Stomach (tissue), 9 donors: ENCODE results near the gene BABAM1. TPM values are rescaled to one million over a fixed set of nuclear protein-coding genes. Genes with fewer than 3 reads are reported as not detected.

ENCODE experiments used
- DNase-seq, 2 donors: peaks; one replicate each; pipeline versions ENCODE4 v3.0.0 to v3.0.0-alpha.2; 2013 to 2019
- H3K27ac ChIP-seq, 5 donors: fragments of 200-600 bp in 4 of 5; sonication (generic) in 4 of 5; one replicate each; pipeline ENCODE4 v1.5.1; 2013 to 2019; ENCODE audit warnings: mild to moderate bottlenecking in 1 of 5, moderate library complexity in 1 of 5
- H3K27me3 ChIP-seq, 3 donors: fragments of 200-600 bp; sonication (generic); one replicate each; pipeline ENCODE4 v1.5.1; 2017 to 2019; ENCODE audit warnings: mixed run types in 1 of 3
- H3K36me3 ChIP-seq, 4 donors: fragments of 200-600 bp; sonication (generic); 1 replicate in 3 of 4; 2 replicates in 1 of 4; pipeline ENCODE4 v1.5.1; 2016 to 2019
- H3K4me1 ChIP-seq, 4 donors: fragments of 200-600 bp; sonication (generic); one replicate each; pipeline ENCODE4 v1.5.1; 2016 to 2019
- H3K4me3 ChIP-seq, 4 donors: fragments of 200-600 bp; sonication (generic) in 3 of 4; one replicate each; pipeline ENCODE4 v1.5.1; 2016 to 2019; ENCODE audit warnings: mild to moderate bottlenecking in 1 of 4
- H3K9me3 ChIP-seq, 4 donors: fragments of 200-600 bp; sonication (generic); one replicate each; pipeline ENCODE4 v1.5.1; 2016 to 2019
- EP300 ChIP-seq: sonication (generic); formaldehyde crosslinking; IDR thresholded peaks from one replicate; pipeline ENCODE4 v1.6.1; 2017; ENCODE audit warnings: antibody characterized with exemption
- POLR2A ChIP-seq, 4 donors: fragments of 450-650 bp; IDR thresholded peaks; one replicate each; pipeline ENCODE4 v1.6.1; 2016; ENCODE audit warnings: antibody characterized with exemption in 4 of 4, control low read depth in 2 of 4, mild to moderate bottlenecking in 1 of 4, moderate library complexity in 1 of 4
- POLR2AphosphoS5 ChIP-seq, 3 donors: sonication (generic); formaldehyde crosslinking; IDR thresholded peaks; one replicate each; pipeline ENCODE4 v1.6.1; 2016; ENCODE audit warnings: antibody characterized with exemption in 3 of 3
- WGBS, 5 donors: extraction: QIAGEN DNeasy Blood & Tissue Kit in 3 of 5; methylation state at CpG; one replicate each; pipeline versions ENCODE4 v1.1.5 to v1.1.7; 2013 to 2018; 5-methylcytosine and 5-hydroxymethylcytosine counted together
- intact Hi-C: fragments of 100-400 bp; cut with DNase I; formaldehyde crosslinking; loops from one replicate; pipeline ENCODE4 v1.15.1; 2023; ENCODE audit warnings: low total_unique reads
- polyA plus RNA-seq, 3 donors: library from polyadenylated mRNA; stranded (reverse); fragments of 200-250 nt; gene quantifications; one replicate each; pipeline ENCODE4 v1.2.3, GENCODE V29; 2013
- total RNA-seq, 5 donors: library from RNA; depleted of rRNA; stranded (reverse); fragments of >200 nt; gene quantifications; one replicate each; pipeline versions ENCODE4 v1.1.0 to v1.2.3, GENCODE V29; 2014 to 2016
- TF ChIP-seq, protein P1 (sequence below), 7 experiments: fragments of 450-650 bp in 4 of 7; fragments of 200-600 bp in 3 of 7; sonication (generic) in 3 of 7; IDR thresholded peaks; one replicate each; pipeline ENCODE4 v1.5.1; 2016 to 2019; ENCODE audit warnings: antibody characterized with exemption in 7 of 7, control low read depth in 2 of 7, mild to moderate bottlenecking in 1 of 7
- donor health status: healthy with polysubstance abuse.
- donor health status: Bipolar disorder and iron deficiency.
- donor health status: healthy.

BABAM1 gene
- total and polyA plus RNA-seq, 8 donors, result 26.2 to 146 (median 73.1) TPM

DNA sequence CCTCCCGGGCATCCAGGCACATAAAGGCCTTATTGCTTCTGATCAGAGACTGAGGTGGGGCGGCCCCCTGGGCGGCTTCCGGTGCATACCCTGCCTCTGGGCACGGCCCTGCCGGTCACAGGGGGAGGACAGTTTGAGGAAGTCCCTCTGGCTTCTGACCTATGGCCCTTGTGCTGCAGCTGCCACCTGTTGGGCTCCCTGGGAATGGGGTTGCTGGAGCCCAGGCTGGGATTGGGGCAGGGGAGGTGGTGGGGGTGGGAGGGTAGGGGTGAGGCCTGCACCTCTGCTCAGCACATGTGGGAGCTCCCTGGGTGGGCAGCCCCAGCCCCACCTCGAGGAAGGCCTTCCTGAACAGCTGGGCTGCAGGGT is 56.7 kb downstream of the BABAM1 start:
- DNase-seq, result peak in 1 of 2 donors; percentile 40
- H3K4me3 ChIP-seq, result peak overlapping the region in 1 of 4 donors; percentile 3
- intact Hi-C loops, result no loop called here
- H3K36me3 ChIP-seq, result peaks cover 33 to 57% (median 48%) of the 10 kb centered on the region in 4 donors
- H3K27ac ChIP-seq, result peak overlapping the region in 1 of 5 donors; percentile 4
- peaks cover 0 to 9% (median under 1%) of the 10 kb centered on the region in 3 donors for H3K27me3 ChIP-seq
- WGBS, 5 donors, result 25 to 44% (median 30%) methylated on average over 1 to 7 of the region's 7 CpGs
- H3K4me1 ChIP-seq, result peaks cover 11 to 29% (median 25%) of the 10 kb centered on the region in 4 donors
- no peak for TF ChIP-seq EP300
- no peak for TF ChIP-seq POLR2AphosphoS5 (IDR thresholded peaks at IDR 0.05)
- no peak for TF ChIP-seq POLR2A (IDR thresholded peaks at IDR 0.05)
- TF ChIP-seq, protein P1, sequence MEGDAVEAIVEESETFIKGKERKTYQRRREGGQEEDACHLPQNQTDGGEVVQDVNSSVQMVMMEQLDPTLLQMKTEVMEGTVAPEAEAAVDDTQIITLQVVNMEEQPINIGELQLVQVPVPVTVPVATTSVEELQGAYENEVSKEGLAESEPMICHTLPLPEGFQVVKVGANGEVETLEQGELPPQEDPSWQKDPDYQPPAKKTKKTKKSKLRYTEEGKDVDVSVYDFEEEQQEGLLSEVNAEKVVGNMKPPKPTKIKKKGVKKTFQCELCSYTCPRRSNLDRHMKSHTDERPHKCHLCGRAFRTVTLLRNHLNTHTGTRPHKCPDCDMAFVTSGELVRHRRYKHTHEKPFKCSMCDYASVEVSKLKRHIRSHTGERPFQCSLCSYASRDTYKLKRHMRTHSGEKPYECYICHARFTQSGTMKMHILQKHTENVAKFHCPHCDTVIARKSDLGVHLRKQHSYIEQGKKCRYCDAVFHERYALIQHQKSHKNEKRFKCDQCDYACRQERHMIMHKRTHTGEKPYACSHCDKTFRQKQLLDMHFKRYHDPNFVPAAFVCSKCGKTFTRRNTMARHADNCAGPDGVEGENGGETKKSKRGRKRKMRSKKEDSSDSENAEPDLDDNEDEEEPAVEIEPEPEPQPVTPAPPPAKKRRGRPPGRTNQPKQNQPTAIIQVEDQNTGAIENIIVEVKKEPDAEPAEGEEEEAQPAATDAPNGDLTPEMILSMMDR (IDR thresholded peaks at IDR 0.05), result no peak
- no peaks in the 10 kb centered on the region for H3K9me3 ChIP-seq

DNA sequence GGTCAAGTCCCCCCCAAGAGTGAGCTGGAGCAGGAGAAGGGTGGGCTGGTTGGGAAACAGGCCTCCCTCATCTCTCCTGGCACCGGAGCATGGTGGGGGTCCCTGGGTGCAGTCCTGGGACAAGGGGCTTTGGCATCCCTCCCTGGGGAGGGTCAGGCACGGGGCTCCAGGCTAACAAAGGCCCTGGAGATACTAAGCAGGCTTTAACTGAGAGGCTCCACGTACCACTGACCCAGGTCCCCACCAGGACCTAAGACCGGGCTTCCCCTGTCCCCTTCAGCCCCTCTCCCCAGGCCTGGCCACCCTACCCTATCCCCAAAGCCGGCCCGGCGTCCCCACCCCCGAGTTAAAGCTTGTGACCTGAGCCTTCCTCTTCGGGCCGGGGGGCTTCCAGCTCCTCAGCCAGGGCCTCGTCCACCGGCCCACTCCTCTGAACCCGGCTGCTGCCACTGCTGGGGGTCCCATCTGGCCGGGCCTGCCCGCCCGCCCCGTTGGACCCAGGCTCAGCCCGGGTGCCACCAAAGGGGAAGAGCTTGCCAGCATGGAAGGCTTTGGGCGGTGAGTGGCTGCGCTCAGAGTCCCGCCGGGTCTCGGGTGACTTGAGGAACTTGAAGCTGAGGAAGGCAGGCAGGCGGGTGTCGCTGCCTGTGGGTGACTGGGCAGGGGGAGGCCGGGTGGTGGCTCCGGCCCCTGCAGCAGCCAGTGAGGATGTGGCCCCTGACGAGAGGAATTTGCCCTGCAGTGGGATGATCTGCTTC is 57.3 kb downstream of the BABAM1 start:
- Histone ChIP-seq H3K4me3 (no peak overlapping the region), H3K27ac (peak overlapping the region in 1 of 5 donors; percentile 4), H3K9me3 (no peaks in the 10 kb centered on the region), H3K27me3 (peaks cover 0 to 15% (median 7%) of the 10 kb centered on the region in 3 donors), H3K36me3 (peaks cover 27 to 51% (median 43%) of the 10 kb centered on the region in 4 donors), H3K4me1 (peaks cover 15 to 35% (median 31%) of the 10 kb centered on the region in 4 donors)
- TF ChIP-seq POLR2A (IDR thresholded peaks at IDR 0.05) (no peak), EP300 (no peak), POLR2AphosphoS5 (IDR thresholded peaks at IDR 0.05) (no peak)
- TF ChIP-seq, protein P1 (IDR thresholded peaks at IDR 0.05), result no peak
- intact Hi-C loops, result no loop called here
- WGBS, 5 donors, result 91 to 93% (median 91%) methylated on average over 11 to 28 of the region's 28 CpGs
- no peak for DNase-seq

DNA sequence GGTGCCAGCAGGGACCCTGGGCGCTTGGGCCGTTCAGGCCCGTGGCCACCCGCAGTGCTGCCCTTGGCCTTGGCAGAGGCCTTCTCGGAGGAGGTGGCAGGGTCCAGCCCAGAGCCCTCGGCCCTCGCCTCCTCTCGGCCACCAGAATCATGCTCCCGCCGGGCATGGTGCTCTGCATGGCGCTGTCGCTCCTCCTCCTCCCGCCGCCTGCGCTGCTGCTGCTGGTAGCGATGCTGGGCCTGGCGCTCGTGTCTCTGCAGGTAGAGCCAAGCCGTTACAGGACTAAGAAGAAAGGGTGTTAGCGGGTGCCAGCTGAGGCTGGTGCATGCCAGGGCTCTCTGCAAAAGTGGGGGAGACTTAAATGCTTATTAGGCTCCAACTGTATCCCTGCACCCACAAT is 57.9 kb downstream of the BABAM1 start:
- H3K4me3 ChIP-seq, result no peak overlapping the region
- peaks cover 21 to 45% (median 37%) of the 10 kb centered on the region in 4 donors for H3K36me3 ChIP-seq
- H3K27ac ChIP-seq, result peak overlapping the region in 1 of 5 donors; percentile 1
- H3K4me1 ChIP-seq, result peaks cover 15 to 37% (median 33%) of the 10 kb centered on the region in 4 donors
- H3K9me3 ChIP-seq, result no peaks in the 10 kb centered on the region
- TF ChIP-seq EP300 (no peak), POLR2AphosphoS5 (IDR thresholded peaks at IDR 0.05) (no peak), POLR2A (IDR thresholded peaks at IDR 0.05) (no peak)
- TF ChIP-seq, protein P1 (IDR thresholded peaks at IDR 0.05), result no peak
- H3K27me3 ChIP-seq, result peaks cover 0 to 21% (median 11%) of the 10 kb centered on the region in 3 donors
- no peak for DNase-seq
- 95 to 96% (median 96%) methylated on average over 15 to 20 of the region's 20 CpGs for WGBS, 5 donors
- intact Hi-C loops, result no loop called here

DNA sequence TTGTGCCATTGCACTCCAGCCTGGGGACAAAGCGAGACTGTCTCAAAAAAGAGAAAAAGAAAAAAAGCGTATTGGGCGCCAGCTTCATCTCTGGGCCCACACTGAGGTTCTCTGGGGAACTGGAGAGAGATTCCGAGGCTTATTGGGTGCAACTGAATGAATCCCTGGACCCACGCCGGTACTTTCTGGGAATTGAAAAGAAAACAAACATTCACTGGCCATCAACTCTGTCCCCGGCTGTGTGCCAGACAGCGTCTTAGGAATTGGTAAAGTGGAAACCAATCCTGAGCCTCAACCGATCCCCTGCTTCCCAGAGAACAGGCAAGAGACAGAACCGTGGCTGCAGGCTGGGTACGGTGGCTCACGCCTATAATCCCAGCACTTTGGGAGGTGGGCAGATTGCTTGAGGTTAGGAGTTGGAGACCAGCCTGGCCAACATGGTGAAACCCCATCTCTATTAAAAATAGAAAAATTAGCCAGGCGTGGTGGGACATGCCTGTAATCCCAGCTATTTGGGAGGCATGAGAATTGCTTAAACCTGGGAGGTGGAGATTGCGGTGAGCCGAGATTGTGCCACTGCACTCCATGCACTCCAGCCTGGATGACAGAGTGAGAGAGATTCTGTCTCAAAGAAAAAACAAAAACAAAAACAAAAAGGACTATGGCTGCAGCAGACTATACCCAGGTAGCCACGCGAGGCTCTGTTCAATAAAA is 58.8 kb downstream of the BABAM1 start:
- no peak overlapping the region for H3K27ac ChIP-seq
- no peaks in the 10 kb centered on the region for H3K9me3 ChIP-seq
- intact Hi-C loops, result no loop called here
- WGBS, 5 donors, result 72 to 81% (median 78%) methylated on average over 17 of the region's 17 CpGs
- peaks cover 13 to 37% (median 34%) of the 10 kb centered on the region in 4 donors for H3K36me3 ChIP-seq
- peaks cover 0 to 30% (median 11%) of the 10 kb centered on the region in 3 donors for H3K27me3 ChIP-seq
- H3K4me1 ChIP-seq, result peaks cover 15 to 37% (median 33%) of the 10 kb centered on the region in 4 donors
- TF ChIP-seq POLR2AphosphoS5 (IDR thresholded peaks at IDR 0.05) (no peak), POLR2A (IDR thresholded peaks at IDR 0.05) (no peak), EP300 (no peak)
- TF ChIP-seq, protein P1 (IDR thresholded peaks at IDR 0.05), result no peak
- H3K4me3 ChIP-seq, result no peak overlapping the region
- DNase-seq, result peak in 1 of 2 donors; percentile 40
